B cell (primary cell): ENCODE measurements around the gene RASA3. TPM values are rescaled to one million over a fixed set of nuclear protein-coding genes. Genes with fewer than 3 reads are reported as not detected.

Experiments used
- ATAC-seq: fragments of 200-7000 bp; cut with Tn5 transposase; one replicate; pipeline ENCODE4 v1.10.0; 2021; ENCODE audit warnings: low read depth, mild to moderate bottlenecking, moderate number of reproducible peaks, moderate library complexity
- CTCF ChIA-PET: fragments of 350-600 bp; sonication (Branson Sonifier 250); formaldehyde crosslinking; loops from one replicate; lab custom pipeline; 2021; ENCODE audit warnings: antibody characterized with exemption, inconsistent platforms; lab: Charles Lee
- POLR2A ChIA-PET: fragments of 350-600 bp; sonication (Branson Sonifier 250); formaldehyde crosslinking; loops from one replicate; lab custom pipeline; 2021; ENCODE audit warnings: antibody characterized with exemption; lab: Charles Lee
- DNase-seq: peaks from one replicate; pipeline ENCODE4 v3.0.0; 2013
- H2AFZ ChIP-seq: 2 replicates; pipeline ENCODE4 v1.6.1; 2012; ENCODE audit warnings: mild to moderate bottlenecking, low read depth, low read length; ENCODE audit not compliant: insufficient read depth, poor library complexity, severe bottlenecking
- H3K27ac ChIP-seq, 2 donors: 1 replicate in 1 of 2; 2 replicates in 1 of 2; pipeline ENCODE4 v1.5.1; 2012 to 2013; ENCODE audit warnings: low read length in 2 of 2, mild to moderate bottlenecking in 2 of 2, moderate library complexity in 1 of 2
- H3K27me3 ChIP-seq, 4 experiments: fragments of 200-600 bp in 1 of 4; sonication (generic) in 1 of 4; replicated peaks in 1 of 4; 1 replicate in 2 of 4; 2 replicates in 2 of 4; pipeline versions ENCODE4 v1.6.1 to v1.7.0; 2013 to 2016; ENCODE audit warnings: low read length in 3 of 4, mild to moderate bottlenecking in 2 of 4, mixed read lengths in 1 of 4, moderate library complexity in 1 of 4; ENCODE audit not compliant: insufficient read depth in 4 of 4, control insufficient read depth in 3 of 4; ENCODE audit errors: control extremely low read depth in 1 of 4
- H3K36me3 ChIP-seq, 2 experiments: replicated peaks in 1 of 2; 1 replicate in 1 of 2; 2 replicates in 1 of 2; pipeline versions ENCODE4 v1.6.1 to v1.7.1; 2013; ENCODE audit warnings: low read length in 1 of 2; ENCODE audit not compliant: insufficient read depth in 2 of 2, control insufficient read depth in 1 of 2; ENCODE audit errors: control extremely low read depth in 1 of 2, extremely low read depth in 1 of 2
- H3K4me1 ChIP-seq, 2 donors: fragments of 200-600 bp in 1 of 2; sonication (generic) in 1 of 2; 1 replicate in 1 of 2; 2 replicates in 1 of 2; pipeline versions ENCODE4 v1.5.1 to v1.6.1; 2013 to 2017; ENCODE audit warnings: low read length in 2 of 2; ENCODE audit not compliant: control insufficient read depth in 2 of 2, insufficient read depth in 2 of 2
- H3K4me2 ChIP-seq: replicated peaks from 2 replicates; pipeline ENCODE3; 2012; ENCODE audit warnings: mild to moderate bottlenecking, low read depth, low read length; ENCODE audit not compliant: poor library complexity, severe bottlenecking
- H3K4me3 ChIP-seq, 5 experiments: fragments of 200-600 bp in 1 of 5; sonication (generic) in 1 of 5; 1 replicate in 3 of 5; 2 replicates in 2 of 5; pipeline versions ENCODE4 v1.5.1 to v1.7.0; 2011 to 2016; ENCODE audit warnings: low read length in 4 of 5, mild to moderate bottlenecking in 4 of 5, low read depth in 2 of 5, control low read depth in 1 of 5, moderate library complexity in 1 of 5; ENCODE audit not compliant: insufficient read depth in 1 of 5; ENCODE audit errors: control extremely low read depth in 1 of 5, extremely low read depth in 1 of 5
- H3K79me2 ChIP-seq: fragments of 200-600 bp; sonication (generic); one replicate; pipeline ENCODE4 v1.6.0; 2016; ENCODE audit warnings: low read length; ENCODE audit not compliant: control insufficient read depth, insufficient read depth
- H3K9ac ChIP-seq: fragments of 200-600 bp; sonication (generic); 2 replicates; pipeline ENCODE4 v1.6.1; 2017; ENCODE audit warnings: mild to moderate bottlenecking, low read length, moderate library complexity
- H3K9me3 ChIP-seq, 3 donors: one replicate each; pipeline versions ENCODE4 v1.6.1 to v1.7.1; 2013; ENCODE audit warnings: low read length in 2 of 3; ENCODE audit not compliant: control insufficient read depth in 2 of 3, insufficient read depth in 1 of 3; ENCODE audit errors: control extremely low read depth in 1 of 3
- H4K20me1 ChIP-seq: 2 replicates; pipeline ENCODE4 v1.6.0; 2012; ENCODE audit warnings: mild to moderate bottlenecking, low read length; ENCODE audit not compliant: insufficient read depth, control insufficient read depth, poor library complexity, severe bottlenecking
- H3K27ac Mint-ChIP-seq: one replicate; pipeline ENCODE4 v1.8.0; 2021; ENCODE audit warnings: mixed read lengths
- H3K27me3 Mint-ChIP-seq: one replicate; pipeline ENCODE4 v1.8.0; 2021; ENCODE audit warnings: mixed read lengths
- H3K4me1 Mint-ChIP-seq: one replicate; pipeline ENCODE4 v1.8.0; 2021; ENCODE audit warnings: mixed read lengths
- H3K4me3 Mint-ChIP-seq: one replicate; pipeline ENCODE4 v1.8.0; 2021; ENCODE audit warnings: mixed read lengths
- H3K9me3 Mint-ChIP-seq: one replicate; pipeline ENCODE4 v1.8.0; 2022; ENCODE audit warnings: mixed read lengths; ENCODE audit not compliant: insufficient read depth
- EZH2 ChIP-seq: IDR thresholded peaks from 2 replicates; pipeline ENCODE4 v1.6.1; 2012; ENCODE audit warnings: borderline replicate concordance, low read depth, mild to moderate bottlenecking, moderate library complexity, low read length; ENCODE audit not compliant: insufficient read depth, poor library complexity, severe bottlenecking
- WGBS: methylation state at CpG from one replicate; pipeline ENCODE4 v1.1.5; 2013; ENCODE audit warnings: missing lambda C conversion rate; ENCODE audit not compliant: insufficient coverage; 5-methylcytosine and 5-hydroxymethylcytosine counted together
- intact Hi-C: fragments of 100-400 bp; cut with micrococcal nuclease; formaldehyde crosslinking; loops from one replicate; pipeline ENCODE4 v1.10.0; 2022
- polyA plus RNA-seq: library from polyadenylated mRNA; depleted of rRNA; stranded (reverse); fragments of >200 nt; gene quantifications from 2 replicates; pipeline ENCODE4 v1.2.3, GENCODE V29; 2012
- total RNA-seq, 2 donors: library from RNA; stranded (reverse); fragments of 120-200 nt in 1 of 2; gene quantifications; 1 replicate in 1 of 2; 2 replicates in 1 of 2; pipeline versions ENCODE4 v1.2.3 to v1.2.4, GENCODE V29; 2013 to 2022
- TF ChIP-seq, protein P1 (sequence below): fragments of 200-600 bp; IDR thresholded peaks from one replicate; pipeline ENCODE4 v1.8.0; 2022; ENCODE audit warnings: antibody characterized with exemption, mild to moderate bottlenecking

The RASA3 gene
- total and polyA plus RNA-seq, 2 donors (not counting 1 experiment from before 2014, with no cell fraction given) = 54.2 to 87.4 TPM

DNA sequence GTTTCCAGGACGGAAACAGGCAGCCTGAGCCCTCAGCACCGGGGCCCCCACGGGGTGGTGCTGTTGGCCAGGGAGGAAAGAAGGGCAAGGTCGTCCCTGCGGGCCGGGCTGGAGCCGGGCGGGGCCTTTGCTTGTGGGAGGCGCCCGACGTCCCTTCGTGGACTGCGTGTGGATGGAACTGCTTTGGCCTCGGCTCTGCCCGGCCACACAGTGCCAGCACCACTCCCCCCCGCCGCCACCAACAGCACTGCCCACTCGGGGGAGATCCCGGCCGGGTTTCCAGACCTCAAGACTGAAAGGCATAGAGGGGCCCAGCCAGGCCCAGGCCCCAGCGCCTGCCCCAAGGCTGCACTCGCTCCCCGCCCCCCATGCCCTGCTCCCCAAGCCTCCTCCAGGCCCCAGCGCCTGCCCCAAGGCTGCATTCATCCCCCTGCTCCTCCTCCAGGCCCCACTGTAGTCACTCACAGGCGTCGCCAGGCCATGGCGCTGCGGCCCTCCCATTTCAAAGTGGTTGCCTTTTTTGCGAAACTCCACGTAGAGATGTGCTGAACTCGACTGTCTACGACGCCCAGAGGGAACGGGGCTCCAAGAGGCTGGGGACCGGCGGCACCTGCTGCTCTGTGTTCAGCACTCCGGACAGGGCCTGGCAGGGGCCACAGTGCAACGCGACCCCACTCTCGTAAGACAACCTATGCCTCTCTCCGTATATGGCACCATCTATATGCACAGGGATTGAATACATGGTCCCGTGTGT is 181.0 kb downstream of the RASA3 start:
- 42% methylated on average over 42 of the region's 42 CpGs for WGBS
- peak overlapping the region in 2 of 5 experiments; percentile 26 to 43 for H3K4me3 ChIP-seq
- Mint-ChIP-seq H3K4me1 (peaks cover 17% of the 10 kb centered on the region), H3K4me3 (peak overlapping the region; percentile 39), H3K27ac (no peak overlapping the region), H3K27me3 (no peaks in the 10 kb centered on the region), H3K9me3 (no peaks in the 10 kb centered on the region)
- ATAC-seq = peak; percentile 95
- H3K4me2 ChIP-seq = peak overlapping the region; percentile 72
- peaks cover 0 to 27% (median 0%) of the 10 kb centered on the region in 3 donors for H3K9me3 ChIP-seq
- ChIA-PET POLR2A (no interaction called here), CTCF (interaction anchor here (0.6 to 1.1 kb wide), 2 partner anchors 275 to 277 kb away, joined by 3 to 4 read pairs; no protein-coding TSS in a partner anchor)
- H3K79me2 ChIP-seq = no peaks in the 10 kb centered on the region
- H2AFZ ChIP-seq = peak overlapping the region; percentile 58
- peak; percentile 77 for DNase-seq
- TF ChIP-seq EZH2 = no peak
- TF ChIP-seq, protein P1, sequence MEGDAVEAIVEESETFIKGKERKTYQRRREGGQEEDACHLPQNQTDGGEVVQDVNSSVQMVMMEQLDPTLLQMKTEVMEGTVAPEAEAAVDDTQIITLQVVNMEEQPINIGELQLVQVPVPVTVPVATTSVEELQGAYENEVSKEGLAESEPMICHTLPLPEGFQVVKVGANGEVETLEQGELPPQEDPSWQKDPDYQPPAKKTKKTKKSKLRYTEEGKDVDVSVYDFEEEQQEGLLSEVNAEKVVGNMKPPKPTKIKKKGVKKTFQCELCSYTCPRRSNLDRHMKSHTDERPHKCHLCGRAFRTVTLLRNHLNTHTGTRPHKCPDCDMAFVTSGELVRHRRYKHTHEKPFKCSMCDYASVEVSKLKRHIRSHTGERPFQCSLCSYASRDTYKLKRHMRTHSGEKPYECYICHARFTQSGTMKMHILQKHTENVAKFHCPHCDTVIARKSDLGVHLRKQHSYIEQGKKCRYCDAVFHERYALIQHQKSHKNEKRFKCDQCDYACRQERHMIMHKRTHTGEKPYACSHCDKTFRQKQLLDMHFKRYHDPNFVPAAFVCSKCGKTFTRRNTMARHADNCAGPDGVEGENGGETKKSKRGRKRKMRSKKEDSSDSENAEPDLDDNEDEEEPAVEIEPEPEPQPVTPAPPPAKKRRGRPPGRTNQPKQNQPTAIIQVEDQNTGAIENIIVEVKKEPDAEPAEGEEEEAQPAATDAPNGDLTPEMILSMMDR = peak; percentile 70
- H4K20me1 ChIP-seq = no peaks in the 10 kb centered on the region
- H3K9ac ChIP-seq = peak overlapping the region; percentile 31
- no peak overlapping the region for H3K27ac ChIP-seq
- peaks cover 0 to 12% (median 0%) of the 10 kb centered on the region in 4 experiments for H3K27me3 ChIP-seq
- H3K4me1 ChIP-seq = peaks cover 7 to 23% of the 10 kb centered on the region in 2 donors
- intact Hi-C loops = loop anchor here (1.0 to 2.0 kb wide), 2 partner anchors 159 to 283 kb away; partner anchors contain the start of gene CDC16
- no peaks in the 10 kb centered on the region for H3K36me3 ChIP-seq
